ENCODE data around the gene ITIH2. TPM values are rescaled to one million over a fixed set of nuclear protein-coding genes. Genes with fewer than 3 reads are reported as not detected.
"Not testable (repeated sequence)": the region's sequence is repeated elsewhere in the genome, so short reads cannot be mapped to it uniquely, and the experiment has no call there.

ITIH2 gene
- total RNA-seq, 6 experiments from 2014 or later, result 399 to 1,113 (median 694) TPM

- 7% methylated on average over 24 of the region's 44 CpGs for WGBS (ENCODE audit: insufficient coverage, low coverage, low lambda C conversion rate, missing lambda C conversion rate)
- no peak overlapping the region for H3K4me3 ChIP-seq
- no peak for DNase-seq
- no peaks in the 10 kb centered on the region for H3K9me3 ChIP-seq
- intact Hi-C loops (cut with DNase I), result no loop called here
- no peak overlapping the region for H3K27ac ChIP-seq
- H3K27me3 ChIP-seq, result peaks cover 0 to 3% of the 10 kb centered on the region in 2 donors
- no peaks in the 10 kb centered on the region for H3K36me3 ChIP-seq
- TF ChIP-seq POLR2A (IDR thresholded peaks at IDR 0.05), result no peak
- TF ChIP-seq CTCF (IDR thresholded peaks at IDR 0.05), result no peak
- peaks cover 0 to 9% (median 0%) of the 10 kb centered on the region in 4 donors for H3K4me1 ChIP-seq
- ATAC-seq, result peak in 2 of 4 donors; percentile 43 to 44
Measured at GRCh38 chr10:7667262-7668141, 35.6 kb upstream of the ITIH2 start.

- Histone ChIP-seq H3K9me3 (no peaks in the 10 kb centered on the region), H3K4me3 (no peak overlapping the region), H3K27ac (no peak overlapping the region), H3K27me3 (peaks cover 0 to 3% of the 10 kb centered on the region in 2 donors), H3K36me3 (no peaks in the 10 kb centered on the region), H3K4me1 (peaks cover 0 to 9% (median 0%) of the 10 kb centered on the region in 4 donors)
- intact Hi-C loops (cut with DNase I), result loop anchor here in 1 of 2 donors (10.0 kb wide), 1 partner anchor 135 kb away; no protein-coding TSS in a partner anchor
- 83% methylated on average over 3 of the region's 3 CpGs for WGBS (ENCODE audit: insufficient coverage, low coverage, low lambda C conversion rate, missing lambda C conversion rate)
- TF ChIP-seq POLR2A (IDR thresholded peaks at IDR 0.05) (no peak), CTCF (IDR thresholded peaks at IDR 0.05) (no peak)
- ATAC-seq (no peak), DNase-seq (no peak)
Measured at GRCh38 chr10:7670157-7670556, 33.0 kb upstream of the ITIH2 start.

GRCh38 chr10:7672341-7673134, 30.6 kb upstream of the ITIH2 start:
- H3K27me3 ChIP-seq, result no peaks in the 10 kb centered on the region
- H3K27ac ChIP-seq, result no peak overlapping the region
- TF ChIP-seq POLR2A (IDR thresholded peaks at IDR 0.05) (no peak), CTCF (IDR thresholded peaks at IDR 0.05) (no peak)
- ATAC-seq (no peak), DNase-seq (no peak)
- H3K4me1 ChIP-seq, result no peaks in the 10 kb centered on the region
- H3K4me3 ChIP-seq, result no peak overlapping the region
- no peaks in the 10 kb centered on the region for H3K9me3 ChIP-seq
- intact Hi-C loops (cut with DNase I), result loop anchor here in 1 of 2 donors (10.0 kb wide), 1 partner anchor 138 kb away; no protein-coding TSS in a partner anchor
- H3K36me3 ChIP-seq, result no peaks in the 10 kb centered on the region
- WGBS (ENCODE audit: insufficient coverage, low coverage, low lambda C conversion rate, missing lambda C conversion rate), result 71% methylated on average over 23 of the region's 23 CpGs

- H3K27ac ChIP-seq, result no peak overlapping the region
- H3K4me1 ChIP-seq, result no peaks in the 10 kb centered on the region
- no peak overlapping the region for H3K4me3 ChIP-seq
- TF ChIP-seq CTCF (IDR thresholded peaks at IDR 0.05) (no peak), POLR2A (IDR thresholded peaks at IDR 0.05) (no peak)
- H3K9me3 ChIP-seq, result no peaks in the 10 kb centered on the region
- WGBS (ENCODE audit: insufficient coverage, low coverage, low lambda C conversion rate, missing lambda C conversion rate), result 14% methylated on average over 1 of the region's 1 CpG
- intact Hi-C loops (cut with DNase I), result loop anchor here in 1 of 2 donors (10.0 kb wide), 1 partner anchor 144 kb away; no protein-coding TSS in a partner anchor
- ATAC-seq (no peak), DNase-seq (no peak)
- no peaks in the 10 kb centered on the region for H3K27me3 ChIP-seq
- H3K36me3 ChIP-seq, result no peaks in the 10 kb centered on the region
Measured at GRCh38 chr10:7679256-7679655, 23.9 kb upstream of the ITIH2 start.

- H3K4me1 ChIP-seq; H3K36me3 ChIP-seq; H3K4me3 ChIP-seq; intact Hi-C loops (cut with DNase I); ATAC-seq; H3K27me3 ChIP-seq; H3K27ac ChIP-seq; DNase-seq; H3K9me3 ChIP-seq: not testable (repeated sequence)
- WGBS (ENCODE audit: insufficient coverage, low coverage, low lambda C conversion rate, missing lambda C conversion rate), result 50% methylated on average over 3 of the region's 5 CpGs
Measured at GRCh38 chr10:7680078-7680477, 23.0 kb upstream of the ITIH2 start.

Data from right lobe of liver (tissue), 6 donors.